Psoas muscle (tissue), 8 donors: ENCODE measurements around the gene ANXA6. TPM values are rescaled to one million over a fixed set of nuclear protein-coding genes. Genes with fewer than 3 reads are reported as not detected.

ENCODE experiments used
- ATAC-seq, 4 donors: fragments of 200-7000 bp; cut with Tn5 transposase; one replicate each; pipeline ENCODE4 v1.9.1; 2020; ENCODE audit warnings: moderate library complexity in 3 of 4, mild to moderate bottlenecking in 2 of 4
- DNase-seq, 2 donors: peaks; one replicate each; pipeline ENCODE4 v3.0.0-alpha.2; 2020
- H3K27ac ChIP-seq: fragments of 200-600 bp; one replicate; pipeline ENCODE4 v1.8.0; 2022
- H3K27me3 ChIP-seq, 3 donors: fragments of 200-600 bp in 1 of 3; one replicate each; pipeline versions ENCODE4 v1.6.1 to v1.8.0; 2013 to 2022; ENCODE audit warnings: low read length in 2 of 3, mild to moderate bottlenecking in 2 of 3, moderate library complexity in 1 of 3; ENCODE audit not compliant: insufficient read depth in 3 of 3
- H3K36me3 ChIP-seq, 2 donors: fragments of 200-600 bp in 1 of 2; one replicate each; pipeline versions ENCODE4 v1.6.1 to v1.8.0; 2013 to 2022; ENCODE audit warnings: low read depth in 1 of 2, mild to moderate bottlenecking in 1 of 2, moderate library complexity in 1 of 2; ENCODE audit not compliant: insufficient read depth in 1 of 2
- H3K4me1 ChIP-seq: fragments of 200-600 bp; one replicate; pipeline ENCODE4 v1.8.0; 2022
- H3K4me3 ChIP-seq: fragments of 200-600 bp; one replicate; pipeline ENCODE4 v1.8.0; 2022; ENCODE audit warnings: mild to moderate bottlenecking
- H3K9me3 ChIP-seq: fragments of 200-600 bp; one replicate; pipeline ENCODE4 v1.8.0; 2022
- CTCF ChIP-seq: fragments of 200-600 bp; IDR thresholded peaks from one replicate; pipeline ENCODE4 v1.8.0; 2022; ENCODE audit warnings: antibody characterized with exemption
- WGBS, 3 donors: extraction: QIAGEN DNeasy Blood & Tissue Kit; methylation state at CpG; one replicate each; pipeline versions ENCODE4 v1.1.6 to v1.1.7; 2013; 5-methylcytosine and 5-hydroxymethylcytosine counted together
- intact Hi-C, 2 donors: fragments of 100-400 bp; cut with DNase I; formaldehyde crosslinking; loops; one replicate each; pipeline versions ENCODE4 v1.11.0 to v1.14.2; 2022
- polyA plus RNA-seq, 3 donors: library from polyadenylated mRNA; stranded (reverse); fragments of 200-250 nt; gene quantifications; one replicate each; pipeline ENCODE4 v1.2.3, GENCODE V29; 2013
- total RNA-seq, 4 donors: library from RNA; stranded (reverse); fragmentation: NEBNext Ultra II Directional in 2 of 4; extraction: Animal tissue kit (Norgen Biotek cat#: 25700) in 2 of 4; gene quantifications; one replicate each; pipeline versions ENCODE4 v1.2.1 to v1.2.4, GENCODE V29; 2021 to 2023
- donor health status: healthy with polysubstance abuse.
- donor health status: DM: no; HTN: no; CAD: no; lungs with moderate emphysema.
- donor health status: Bipolar disorder and iron deficiency.
- donor health status: healthy.
- donor health status: DM: yes; HTN: yes; CAD: no.
- donor health status: DM: no; HTN: no; CAD: no.
- donor health status: DM: no; HTN: no; CAD: no.
- donor health status: DM: yes; HTN: yes; CAD: no.

Gene ANXA6
- total and polyA plus RNA-seq, 7 donors, result 81.4 to 234 (median 133) TPM

GRCh38 chr5:151097061-151097460 is 60.5 kb downstream of the ANXA6 start:
- no peak overlapping the region for H3K4me3 ChIP-seq
- H3K4me1 ChIP-seq, result peaks cover 66% of the 10 kb centered on the region
- ATAC-seq, result no peak
- peaks cover 0 to 14% of the 10 kb centered on the region in 2 donors for H3K36me3 ChIP-seq
- WGBS, 3 donors, result 79 to 87% (median 80%) methylated on average over 6 of the region's 6 CpGs
- H3K9me3 ChIP-seq, result no peaks in the 10 kb centered on the region
- H3K27me3 ChIP-seq, result no peaks in the 10 kb centered on the region
- peak overlapping the region; percentile 8 for H3K27ac ChIP-seq
- TF ChIP-seq CTCF, result no peak
- intact Hi-C loops, result no loop called here
- no peak for DNase-seq

GRCh38 chr5:151096001-151096373 is 61.6 kb downstream of the ANXA6 start:
- no peak overlapping the region for H3K4me3 ChIP-seq
- H3K9me3 ChIP-seq, result no peaks in the 10 kb centered on the region
- H3K4me1 ChIP-seq, result peaks cover 55% of the 10 kb centered on the region
- DNase-seq, result no peak
- peaks cover 0 to 3% of the 10 kb centered on the region in 2 donors for H3K36me3 ChIP-seq
- intact Hi-C loops, result no loop called here
- 42 to 60% (median 50%) methylated on average over 6 of the region's 6 CpGs for WGBS, 3 donors
- ATAC-seq, result no peak
- no peak for TF ChIP-seq CTCF
- no peaks in the 10 kb centered on the region for H3K27me3 ChIP-seq
- peak overlapping the region; percentile 76 for H3K27ac ChIP-seq

- Histone ChIP-seq H3K4me3 (no peak overlapping the region), H3K4me1 (peaks cover 50% of the 10 kb centered on the region), H3K27me3 (no peaks in the 10 kb centered on the region), H3K27ac (peak overlapping the region; percentile 76), H3K9me3 (no peaks in the 10 kb centered on the region), H3K36me3 (no peaks in the 10 kb centered on the region)
- TF ChIP-seq CTCF, result no peak
- DNase-seq (no peak), ATAC-seq (no peak)
- intact Hi-C loops, result no loop called here
- 27 to 33% (median 29%) methylated on average over 5 of the region's 5 CpGs for WGBS, 3 donors
These were observed 62.1 kb downstream of the ANXA6 start for GRCh38 chr5:151095341-151096000.

DNA sequence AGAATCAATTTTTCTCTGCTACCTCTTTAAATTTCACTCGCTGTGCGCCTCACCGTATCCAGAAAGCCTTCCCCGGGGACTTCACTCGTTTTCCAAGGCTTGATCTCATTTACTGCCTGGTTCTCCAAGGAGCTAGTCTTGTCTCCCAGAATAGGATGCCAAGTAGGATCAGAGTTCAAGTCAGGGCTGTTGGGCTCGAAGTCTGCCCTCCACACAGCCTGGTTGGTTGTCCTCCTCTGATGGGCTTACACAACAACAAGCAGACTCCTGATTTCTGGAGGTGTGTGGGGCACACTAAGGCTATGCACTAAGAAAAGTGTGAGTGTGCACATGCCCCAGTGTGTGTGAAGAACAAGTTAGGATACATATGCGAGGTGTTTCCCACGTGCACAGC is 62.7 kb downstream of the ANXA6 start:
- Histone ChIP-seq H3K27ac (peak overlapping the region; percentile 76), H3K4me1 (peaks cover 45% of the 10 kb centered on the region), H3K27me3 (no peaks in the 10 kb centered on the region), H3K9me3 (no peaks in the 10 kb centered on the region), H3K36me3 (no peaks in the 10 kb centered on the region), H3K4me3 (no peak overlapping the region)
- ATAC-seq (peak in 2 of 4 donors; percentile 11 to 14), DNase-seq (no peak)
- intact Hi-C loops, result no loop called here
- WGBS, 3 donors, result 20 to 35% (median 28%) methylated on average over 8 of the region's 8 CpGs
- TF ChIP-seq CTCF, result no peak
